HepG2 (cell line): Measurements from ENCODE around the gene TBCB. TPM values are rescaled to one million over a fixed set of nuclear protein-coding genes. Genes with fewer than 3 reads are reported as not detected.

Source experiments
- ATAC-seq: fragments of 200-7000 bp; cut with Tn5 transposase; 3 replicates; pipeline ENCODE4 v1.9.1; 2020; ENCODE audit warnings: mild to moderate bottlenecking, moderate library complexity
- BruUV-seq: library from RNA; stranded (reverse); fragments of 400-500 nt; replicated peaks from 2 replicates; lab custom pipeline; 2021; lab: Mats Ljungman, UMichigan
- CTCF ChIA-PET: fragments of 300-600 bp; formaldehyde crosslinking; extraction: SDS; loops from one replicate; lab custom pipeline; 2021; ENCODE audit warnings: low total read pairs, inconsistent platforms, low intra/inter-chr PET ratio; lab: Yijun Ruan, JAX
- POLR2A ChIA-PET: fragments of 350-600 bp; sonication (Branson Sonifier 250); formaldehyde crosslinking; loops from one replicate; lab custom pipeline; 2020; ENCODE audit warnings: antibody characterized with exemption, inconsistent platforms; lab: Yijun Ruan, JAX
- DNase-seq: peaks from one replicate; pipeline ENCODE4 v3.0.0-alpha.2; 2015; ENCODE audit warnings: low spot score
- FAIRE-seq: peaks from 3 replicates; lab custom pipeline; 2011; peaks lifted over from hg19 to GRCh38; lab: Jason Lieb, UNC
- H2AFZ ChIP-seq: one replicate; pipeline ENCODE4 v1.6.1; 2011; ENCODE audit warnings: low read length, inconsistent platforms
- H3K27ac ChIP-seq: fragments of 300-600 bp; 3 replicates; pipeline ENCODE4 v1.8.0; 2011; ENCODE audit warnings: mixed run types, mild to moderate bottlenecking, mixed read lengths, low read length, inconsistent platforms; ENCODE audit not compliant: insufficient read depth; ENCODE audit errors: extremely low read length
- H3K27me3 ChIP-seq, 2 experiments: fragments of 200-600 bp in 1 of 2; 2 replicates in 1 of 2; 3 replicates in 1 of 2; pipeline versions ENCODE4 v1.6.0 to v1.8.0; 2011; ENCODE audit warnings: low read length in 2 of 2, mild to moderate bottlenecking in 2 of 2, moderate library complexity in 2 of 2, inconsistent platforms in 1 of 2; ENCODE audit not compliant: insufficient read depth in 2 of 2, control insufficient read depth in 1 of 2
- H3K36me3 ChIP-seq, 2 experiments: fragments of 200-600 bp in 1 of 2; replicated peaks in 1 of 2; 2 replicates in 1 of 2; 3 replicates in 1 of 2; pipeline versions ENCODE4 v1.5.1 to v1.8.0; 2011; ENCODE audit warnings: low read length in 2 of 2, inconsistent platforms in 1 of 2; ENCODE audit not compliant: insufficient read depth in 2 of 2, control insufficient read depth in 1 of 2
- H3K4me1 ChIP-seq: 2 replicates; pipeline ENCODE4 v1.5.1; 2012; ENCODE audit warnings: low read length, inconsistent platforms; ENCODE audit not compliant: insufficient read depth
- H3K4me2 ChIP-seq: 2 replicates; pipeline ENCODE4 v1.6.0; 2011; ENCODE audit warnings: low read depth, low read length, inconsistent platforms
- H3K4me3 ChIP-seq, 3 experiments: fragments of 200-600 bp in 1 of 3; sonication (generic), shearing (Covaris generic) in 1 of 3; replicated peaks in 1 of 3; 2 replicates each; pipeline ENCODE4 v1.5.1; 2011 to 2016; ENCODE audit warnings: low read length in 3 of 3, inconsistent platforms in 2 of 3, low read depth in 2 of 3, mild to moderate bottlenecking in 2 of 3, control low read depth in 1 of 3, mixed read lengths in 1 of 3; ENCODE audit not compliant: insufficient read depth in 1 of 3
- H3K79me2 ChIP-seq: one replicate; pipeline ENCODE4 v1.6.1; 2011; ENCODE audit warnings: low read length, inconsistent platforms; ENCODE audit not compliant: insufficient read depth
- H3K9ac ChIP-seq: 2 replicates; pipeline ENCODE4 v1.6.0; 2011; ENCODE audit warnings: mild to moderate bottlenecking, low read depth, low read length, inconsistent platforms; ENCODE audit not compliant: insufficient read depth
- H3K9me3 ChIP-seq: 2 replicates; pipeline ENCODE4 v1.5.1; 2012; ENCODE audit warnings: mild to moderate bottlenecking, low read length
- H4K20me1 ChIP-seq: 2 replicates; pipeline ENCODE4 v1.6.0; 2011; ENCODE audit warnings: inconsistent platforms, mild to moderate bottlenecking, low read length, moderate library complexity; ENCODE audit not compliant: insufficient read depth
- TAF1 ChIP-seq: sonication (generic); formaldehyde crosslinking; IDR thresholded peaks from 2 replicates; pipeline ENCODE4 v1.4.0; 2020; ENCODE audit warnings: missing genetic modification reagents
- TCF12 ChIP-seq, 2 experiments: fragments of 450-650 bp in 1 of 2; sonication (generic) in 1 of 2; formaldehyde crosslinking in 1 of 2; IDR thresholded peaks; 2 replicates each; pipeline versions ENCODE4 v1.6.1 to v1.8.0; 2017 to 2022; ENCODE audit warnings: antibody characterized with exemption in 1 of 2, mild to moderate bottlenecking in 1 of 2, missing genetic modification reagents in 1 of 2, moderate library complexity in 1 of 2
- ZFP1 ChIP-seq: IDR thresholded peaks from 2 replicates; pipeline ENCODE4 v1.6.1; 2016
- ZFP82 ChIP-seq: sonication (generic); formaldehyde crosslinking; IDR thresholded peaks from 2 replicates; pipeline ENCODE4 v1.5.1; 2020; ENCODE audit warnings: mild to moderate bottlenecking, missing genetic modification reagents, borderline replicate concordance
- ZNF136 ChIP-seq: sonication (generic); formaldehyde crosslinking; IDR thresholded peaks from 2 replicates; pipeline ENCODE4 v1.8.1; 2022; ENCODE audit warnings: low read depth, mild to moderate bottlenecking, moderate library complexity, missing genetic modification reagents
- ZNF143 ChIP-seq: sonication (generic); formaldehyde crosslinking; IDR thresholded peaks from 2 replicates; pipeline ENCODE4 v1.4.0; 2020; ENCODE audit warnings: missing genetic modification reagents
- ZNF407 ChIP-seq: sonication (generic); formaldehyde crosslinking; IDR thresholded peaks from one replicate; pipeline ENCODE4 v1.5.1; 2020; ENCODE audit warnings: mild to moderate bottlenecking, missing genetic modification reagents; ENCODE audit errors: not compliant biosample characterization
- WGBS: methylation state at CpG from one replicate; pipeline ENCODE4 v1.1.6; 2017; ENCODE audit warnings: low lambda C conversion rate; 5-methylcytosine and 5-hydroxymethylcytosine counted together
- in situ Hi-C: cut with HindIII; loops from 2 replicates; pipeline ENCODE4 v1.10.0; 2017; ENCODE audit warnings: low pct_unique_long_range_greater_than_20kb; ENCODE audit not compliant: extremely low pct_ligation_motif_present
- intact Hi-C: fragments of 100-400 bp; cut with micrococcal nuclease; formaldehyde crosslinking; loops from one replicate; pipeline ENCODE4 v1.10.0; 2022; ENCODE audit not compliant: unreplicated experiment
- polyA plus RNA-seq, 8 experiments: library from polyadenylated mRNA; depleted of rRNA in 3 of 8; stranded (reverse) in 7 of 8; unstranded in 1 of 8; fragments of >200 nt; fragmentation: Illumina TruSeq in 4 of 8; extraction: Trizol in 4 of 8; gene quantifications; 2 replicates each; pipeline versions ENCODE4 v1.2.1 to v1.2.3, GENCODE V29; 2011 to 2016; ENCODE audit warnings: low read depth in 4 of 8, missing spikeins in 1 of 8, mixed read lengths in 1 of 8; ENCODE audit not compliant: insufficient read depth in 1 of 8
- total RNA-seq, 5 experiments: library from RNA; depleted of rRNA; stranded (reverse); fragments of >200 nt; fragmentation: Illumina TruSeq; extraction: Trizol; gene quantifications; 2 replicates each; pipeline ENCODE4 v1.2.3, GENCODE V29; 2016; ENCODE audit warnings: low read depth in 1 of 5
- TF ChIP-seq, protein P1 (sequence below): sonication (generic); formaldehyde crosslinking; IDR thresholded peaks from 2 replicates; pipeline ENCODE4 v1.8.1; 2022; ENCODE audit warnings: mild to moderate bottlenecking, missing genetic modification reagents
- TF ChIP-seq, protein P2 (sequence below): fragments of 450-650 bp; IDR thresholded peaks from 2 replicates; pipeline ENCODE4 v1.6.1; 2017
- TF ChIP-seq, protein P3 (sequence below): IDR thresholded peaks from 2 replicates; pipeline ENCODE4 v1.6.1; 2016; ENCODE audit warnings: missing compliant biosample characterization, missing genetic modification reagents, borderline replicate concordance

Gene TBCB
- total and polyA plus RNA-seq, 2 of the 13 experiments (the other 11 are each of a cell fraction or from before 2014, with no cell fraction given), result 271 to 276 TPM

- Histone ChIP-seq H4K20me1 (no peaks in the 10 kb centered on the region), H3K9me3 (no peaks in the 10 kb centered on the region), H3K9ac (peak within 1 kb of the TSS; percentile 88), H3K79me2 (peaks cover 26% of the 10 kb centered on the region), H3K27ac (peak within 1 kb of the TSS; percentile 77), H2AFZ (no peak within 1 kb of the TSS), H3K36me3 (peaks cover 10 to 15% of the 10 kb centered on the region in 2 experiments; a peak in 2 of 5 replicates), H3K4me2 (peak within 1 kb of the TSS; percentile 94), H3K27me3 (no peaks in the 10 kb centered on the region; a peak in 1 of 5 replicates), H3K4me1 (peaks cover 44% of the 10 kb centered on the region), H3K4me3 (peak within 1 kb of the TSS; percentile 72 to 93 (median 88))
- peak; percentile 90 for FAIRE-seq
- no TSS peak for BruUV-seq
- 0% methylated on average over 2 of the region's 60 CpGs for WGBS
- CTCF ChIA-PET, result no interaction called here
- DNase-seq, result peak; percentile 99
- intact Hi-C loops, result loop anchor here (2.0 kb wide), 1 partner anchor 60 kb away; the partner anchor contains the start of genes THAP8 and WDR62
- POLR2A ChIA-PET, result interaction anchor here (0.6 to 2.3 kb wide), 19 partner anchors 10 to 374 kb away, joined by 3 to 33 read pairs (median 5); partner anchors contain the start of genes CAPNS1, SYNE4, THAP8 and ZNF146
- peak; percentile 93 for ATAC-seq
- in situ Hi-C loops, result no loop called here
- TF ChIP-seq, protein P1, sequence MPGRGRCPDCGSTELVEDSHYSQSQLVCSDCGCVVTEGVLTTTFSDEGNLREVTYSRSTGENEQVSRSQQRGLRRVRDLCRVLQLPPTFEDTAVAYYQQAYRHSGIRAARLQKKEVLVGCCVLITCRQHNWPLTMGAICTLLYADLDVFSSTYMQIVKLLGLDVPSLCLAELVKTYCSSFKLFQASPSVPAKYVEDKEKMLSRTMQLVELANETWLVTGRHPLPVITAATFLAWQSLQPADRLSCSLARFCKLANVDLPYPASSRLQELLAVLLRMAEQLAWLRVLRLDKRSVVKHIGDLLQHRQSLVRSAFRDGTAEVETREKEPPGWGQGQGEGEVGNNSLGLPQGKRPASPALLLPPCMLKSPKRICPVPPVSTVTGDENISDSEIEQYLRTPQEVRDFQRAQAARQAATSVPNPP (CRISPR knock-in tag), result no peak
- TF ChIP-seq ZFP1, result no peak
- peak; percentile 73 for TF ChIP-seq ZNF143 (CRISPR knock-in tag)
- TF ChIP-seq TCF12 (IDR thresholded peaks at IDR 0.05), result no peak
- TF ChIP-seq TCF12 (CRISPR knock-in tag; IDR thresholded peaks at IDR 0.05), result no peak
- TF ChIP-seq, protein P2, sequence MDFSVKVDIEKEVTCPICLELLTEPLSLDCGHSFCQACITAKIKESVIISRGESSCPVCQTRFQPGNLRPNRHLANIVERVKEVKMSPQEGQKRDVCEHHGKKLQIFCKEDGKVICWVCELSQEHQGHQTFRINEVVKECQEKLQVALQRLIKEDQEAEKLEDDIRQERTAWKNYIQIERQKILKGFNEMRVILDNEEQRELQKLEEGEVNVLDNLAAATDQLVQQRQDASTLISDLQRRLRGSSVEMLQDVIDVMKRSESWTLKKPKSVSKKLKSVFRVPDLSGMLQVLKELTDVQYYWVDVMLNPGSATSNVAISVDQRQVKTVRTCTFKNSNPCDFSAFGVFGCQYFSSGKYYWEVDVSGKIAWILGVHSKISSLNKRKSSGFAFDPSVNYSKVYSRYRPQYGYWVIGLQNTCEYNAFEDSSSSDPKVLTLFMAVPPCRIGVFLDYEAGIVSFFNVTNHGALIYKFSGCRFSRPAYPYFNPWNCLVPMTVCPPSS, result no peak
- TF ChIP-seq ZFP82, result peak; percentile 23; the same call in 1 of the 2 replicates
- TF ChIP-seq ZNF136 (CRISPR knock-in tag), result no peak
- TF ChIP-seq, protein P3, sequence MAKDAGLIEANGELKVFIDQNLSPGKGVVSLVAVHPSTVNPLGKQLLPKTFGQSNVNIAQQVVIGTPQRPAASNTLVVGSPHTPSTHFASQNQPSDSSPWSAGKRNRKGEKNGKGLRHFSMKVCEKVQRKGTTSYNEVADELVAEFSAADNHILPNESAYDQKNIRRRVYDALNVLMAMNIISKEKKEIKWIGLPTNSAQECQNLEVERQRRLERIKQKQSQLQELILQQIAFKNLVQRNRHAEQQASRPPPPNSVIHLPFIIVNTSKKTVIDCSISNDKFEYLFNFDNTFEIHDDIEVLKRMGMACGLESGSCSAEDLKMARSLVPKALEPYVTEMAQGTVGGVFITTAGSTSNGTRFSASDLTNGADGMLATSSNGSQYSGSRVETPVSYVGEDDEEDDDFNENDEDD (CRISPR knock-in tag), result peak; percentile 97
- peak; percentile 35 for TF ChIP-seq ZNF407 (CRISPR knock-in tag)
- peak; percentile 55 for TF ChIP-seq TAF1 (CRISPR knock-in tag)
Measured at GRCh38 chr19:36114721-36115452, 381 bp upstream of the TBCB start, which contains the start of gene POLR2I. TSS of gene POLR2I (minus strand) at chr19:36114875. CDS start at chr19:36114856, 19 bp downstream.
